Measurements from ENCODE around the gene ZG16B.

DNA sequence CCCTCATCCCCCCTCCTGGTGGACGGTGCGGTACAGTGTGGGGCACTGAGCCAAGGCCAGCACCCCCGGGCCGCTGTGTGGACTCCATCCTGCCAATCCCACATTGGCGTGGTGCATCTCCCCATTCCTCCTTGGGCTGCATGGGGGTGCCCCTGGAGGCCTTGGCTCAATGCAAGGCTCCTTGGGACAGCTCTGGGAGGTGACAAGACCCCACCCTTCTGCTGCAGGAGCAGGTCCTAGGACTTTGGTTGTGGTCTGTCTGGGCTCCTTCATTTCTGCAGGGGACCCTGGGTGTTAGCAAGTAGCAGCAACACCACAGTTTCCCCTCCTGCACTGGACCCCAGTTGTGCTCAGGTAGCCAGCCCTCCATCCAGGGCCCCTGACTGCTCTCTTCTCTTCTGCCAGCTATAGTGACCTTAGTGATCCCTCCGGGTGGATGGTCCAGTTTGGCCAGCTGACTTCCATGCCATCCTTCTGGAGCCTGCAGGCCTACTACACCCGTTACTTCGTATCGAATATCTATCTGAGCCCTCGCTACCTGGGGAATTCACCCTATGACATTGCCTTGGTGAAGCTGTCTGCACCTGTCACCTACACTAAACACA is 11.7 kb upstream of the ZG16B start:
- TF ChIP-seq, protein P1, sequence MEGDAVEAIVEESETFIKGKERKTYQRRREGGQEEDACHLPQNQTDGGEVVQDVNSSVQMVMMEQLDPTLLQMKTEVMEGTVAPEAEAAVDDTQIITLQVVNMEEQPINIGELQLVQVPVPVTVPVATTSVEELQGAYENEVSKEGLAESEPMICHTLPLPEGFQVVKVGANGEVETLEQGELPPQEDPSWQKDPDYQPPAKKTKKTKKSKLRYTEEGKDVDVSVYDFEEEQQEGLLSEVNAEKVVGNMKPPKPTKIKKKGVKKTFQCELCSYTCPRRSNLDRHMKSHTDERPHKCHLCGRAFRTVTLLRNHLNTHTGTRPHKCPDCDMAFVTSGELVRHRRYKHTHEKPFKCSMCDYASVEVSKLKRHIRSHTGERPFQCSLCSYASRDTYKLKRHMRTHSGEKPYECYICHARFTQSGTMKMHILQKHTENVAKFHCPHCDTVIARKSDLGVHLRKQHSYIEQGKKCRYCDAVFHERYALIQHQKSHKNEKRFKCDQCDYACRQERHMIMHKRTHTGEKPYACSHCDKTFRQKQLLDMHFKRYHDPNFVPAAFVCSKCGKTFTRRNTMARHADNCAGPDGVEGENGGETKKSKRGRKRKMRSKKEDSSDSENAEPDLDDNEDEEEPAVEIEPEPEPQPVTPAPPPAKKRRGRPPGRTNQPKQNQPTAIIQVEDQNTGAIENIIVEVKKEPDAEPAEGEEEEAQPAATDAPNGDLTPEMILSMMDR (IDR thresholded peaks at IDR 0.05; ENCODE audit: low read depth, low read length, poor library complexity, severe bottlenecking): no peak
- no peak for TF ChIP-seq EZH2phosphoT487 (IDR thresholded peaks at IDR 0.05; ENCODE audit: borderline replicate concordance, low read length)
